T-helper 9 cell (primary cell): ENCODE measurements around the gene GLCE.
"Not testable (repeated sequence)": the region's sequence is repeated elsewhere in the genome, so short reads cannot be mapped to it uniquely, and the experiment has no call there.

ENCODE experiments used
- DNase-seq: peaks from one replicate; pipeline ENCODE4 v3.0.0-alpha.2; 2020

Gene GLCE

GRCh38 chr15:69277316-69277715 lies 116.9 kb downstream of the GLCE start:
- DNase-seq: no peak

GRCh38 chr15:69279636-69280035 lies 119.2 kb downstream of the GLCE start:
- no peak for DNase-seq

GRCh38 chr15:69280783-69281182 lies 120.3 kb downstream of the GLCE start:
- DNase-seq: no peak

- no peak for DNase-seq
Measured at GRCh38 chr15:69282104-69282743, 121.8 kb downstream of the GLCE start.

- DNase-seq: no peak
Measured at GRCh38 chr15:69285834-69286233, 125.4 kb downstream of the GLCE start.

- DNase-seq: no peak
Measured at GRCh38 chr15:69288011-69288410, 127.6 kb downstream of the GLCE start.

- DNase-seq: no peak
Measured at GRCh38 chr15:69288531-69289341, 128.3 kb downstream of the GLCE start.

DNA sequence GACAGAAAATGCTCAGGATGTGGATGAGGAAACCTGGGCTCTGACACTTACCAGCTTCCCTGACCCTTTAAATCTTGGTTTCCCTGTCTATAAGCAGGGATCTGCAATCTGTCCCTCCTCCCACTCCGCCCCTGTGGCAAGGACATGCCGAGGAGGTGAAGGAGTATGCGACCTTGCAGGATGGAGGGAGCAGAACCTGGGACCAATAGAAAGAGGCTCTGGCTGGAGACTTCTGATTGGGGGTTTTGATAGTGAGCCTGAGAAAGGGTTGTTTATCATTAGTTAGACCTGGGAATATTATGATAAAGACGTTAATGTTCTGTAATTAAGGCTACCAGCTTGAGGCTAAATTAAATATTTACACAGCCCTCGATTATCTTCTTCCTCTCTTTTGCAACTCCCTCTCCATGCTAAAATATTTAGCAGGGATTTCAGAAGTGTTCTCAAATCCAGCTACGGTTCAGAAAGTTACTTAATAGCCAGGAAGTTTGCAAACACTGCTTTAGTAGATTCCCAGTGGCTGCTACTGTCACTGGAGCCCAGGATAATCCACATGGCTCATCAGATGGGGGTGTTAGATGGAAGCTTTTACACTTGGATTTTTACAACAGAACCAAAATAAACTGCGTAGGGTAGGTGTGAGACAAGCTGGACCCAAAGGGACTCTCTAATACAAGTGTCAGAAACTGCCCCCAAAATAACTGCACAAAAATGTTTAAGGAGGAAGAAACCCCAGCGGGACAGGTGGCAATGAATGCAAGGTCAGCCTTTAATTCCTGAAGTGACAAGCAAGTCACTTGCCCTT lies 129.1 kb downstream of the GLCE start:
- no peak for DNase-seq

DNA sequence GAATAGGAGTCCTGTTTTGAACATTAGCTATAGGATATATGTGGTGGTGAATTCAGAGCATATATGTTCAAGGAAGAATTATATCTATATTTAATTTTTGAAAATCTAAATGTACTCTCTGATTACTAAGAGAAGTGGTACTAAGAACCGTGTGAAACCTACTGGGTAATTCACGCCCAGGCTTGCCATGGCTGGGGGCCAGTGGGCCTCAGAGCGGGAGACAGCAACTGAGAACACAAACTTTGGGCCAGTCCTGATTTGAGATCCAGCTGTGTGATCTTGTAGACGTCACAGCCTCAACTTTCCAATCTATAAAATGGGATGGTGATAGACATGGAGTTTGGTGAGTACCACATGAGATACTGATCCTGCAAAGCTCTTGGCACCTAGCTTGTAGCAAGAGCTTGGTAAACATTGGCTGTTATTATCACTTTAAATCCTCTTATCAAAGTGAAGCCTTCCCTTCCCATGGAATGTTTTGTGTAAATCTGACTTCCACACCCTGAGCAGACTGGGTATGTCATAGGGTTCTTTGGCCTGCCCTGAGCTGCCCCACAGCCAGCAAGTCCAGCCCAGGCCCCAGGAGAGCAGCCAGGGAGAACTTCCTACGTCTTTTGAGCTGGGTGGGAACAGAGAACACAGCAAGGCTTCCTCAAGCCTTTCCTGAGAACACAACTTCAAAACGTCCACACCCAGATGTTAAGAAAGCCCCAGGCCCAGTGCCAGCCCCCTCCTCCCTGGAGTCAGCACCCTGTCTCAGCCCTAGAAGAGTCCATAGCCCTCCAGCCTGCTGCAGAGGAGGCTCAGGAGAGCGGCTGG lies 130.1 kb downstream of the GLCE start:
- no peak for DNase-seq

- not testable (repeated sequence) for DNase-seq
Measured at GRCh38 chr15:69291651-69292050, 131.2 kb downstream of the GLCE start.

DNA sequence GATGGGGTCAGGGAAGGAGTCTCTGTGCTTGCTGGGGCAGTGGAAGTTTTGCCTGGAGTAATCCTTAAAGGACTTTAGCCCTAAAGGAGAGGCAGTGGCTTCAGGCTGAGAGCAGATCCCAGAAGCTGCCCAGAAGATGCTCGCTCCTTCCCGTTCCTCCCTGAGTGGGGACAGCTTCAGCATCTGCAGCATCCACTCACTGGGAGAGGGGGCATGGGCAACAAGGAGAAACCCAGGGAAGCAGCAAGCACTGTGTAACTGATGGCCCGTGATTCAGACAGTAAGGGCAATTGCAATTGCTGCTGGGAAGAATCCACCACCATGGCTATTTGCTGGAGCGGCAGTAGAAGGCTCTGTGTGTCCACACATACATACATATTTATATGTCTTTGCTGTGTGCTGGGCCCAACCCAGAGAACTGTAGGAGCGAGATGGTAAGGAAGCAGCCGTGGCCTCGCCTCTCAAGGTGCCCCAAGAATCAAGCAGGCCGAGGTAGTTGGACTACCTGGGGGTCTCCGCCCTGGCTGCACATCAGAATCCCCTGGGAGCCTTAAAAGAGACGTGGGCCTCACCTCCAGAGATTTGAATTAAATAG lies 132.5 kb downstream of the GLCE start:
- DNase-seq: no peak

DNA sequence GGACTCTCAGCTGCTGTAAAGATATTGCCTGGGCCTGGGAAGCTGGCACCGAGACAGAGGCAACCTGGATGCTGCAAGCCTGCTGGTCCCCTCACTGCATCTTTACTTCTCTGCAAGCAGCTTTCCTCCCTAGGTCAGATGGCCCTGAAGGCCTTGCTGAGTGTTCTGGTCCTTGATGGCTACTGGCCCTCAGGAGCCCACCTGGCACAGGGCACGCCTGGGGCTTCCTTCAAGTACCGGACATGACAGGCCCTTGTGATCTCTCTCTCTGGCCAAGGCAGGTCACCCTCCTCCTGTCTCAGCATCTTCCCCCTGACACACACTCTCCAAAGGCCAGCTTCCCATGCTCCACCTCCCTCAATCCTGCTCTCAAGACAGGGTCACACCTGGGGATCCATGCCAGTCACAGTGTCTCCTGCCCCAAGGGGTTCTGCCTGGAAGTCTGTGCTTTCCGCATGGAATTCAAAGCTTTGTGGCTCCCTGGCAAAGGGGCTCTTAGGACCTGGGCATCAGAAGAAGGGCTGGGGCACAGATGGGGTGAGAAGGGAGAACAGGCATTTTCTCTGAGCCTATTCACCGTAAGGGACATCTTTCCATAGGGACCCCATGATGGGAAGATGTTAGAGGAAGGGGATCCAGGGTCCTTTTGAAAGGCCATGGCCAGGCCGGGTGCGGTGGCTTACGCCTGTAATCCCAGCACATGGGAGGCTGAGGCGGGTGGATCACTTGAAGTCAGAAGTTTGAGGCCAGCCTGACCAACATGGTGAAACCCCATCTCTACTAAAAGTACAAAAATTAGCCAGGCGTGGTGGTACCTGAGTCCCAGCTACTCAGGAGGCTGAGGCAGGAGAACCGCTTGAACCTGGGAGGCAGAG lies 133.5 kb downstream of the GLCE start:
- DNase-seq: no peak

DNA sequence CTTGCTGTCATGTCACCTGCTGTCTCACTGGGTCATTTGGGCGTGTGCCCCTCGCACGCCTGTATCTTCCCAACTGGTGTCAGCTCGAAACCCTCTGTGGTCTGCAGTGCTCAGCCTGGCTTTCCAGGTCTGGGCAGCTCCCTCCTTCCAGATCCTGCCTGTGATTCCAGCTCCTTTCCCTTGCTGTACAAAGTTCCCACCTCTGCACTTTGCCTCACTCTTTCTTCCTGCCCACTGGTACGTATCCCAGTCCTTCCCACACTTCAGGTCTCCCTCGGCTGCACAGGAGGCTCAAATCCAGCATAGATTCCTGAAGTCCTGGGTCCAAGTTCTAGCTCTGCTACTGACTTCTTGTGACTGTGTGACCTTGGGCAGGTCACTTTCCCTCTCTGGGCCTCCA lies 136.2 kb downstream of the GLCE start:
- no peak for DNase-seq

GRCh38 chr15:69297642-69298353 lies 137.4 kb downstream of the GLCE start:
- no peak for DNase-seq

DNA sequence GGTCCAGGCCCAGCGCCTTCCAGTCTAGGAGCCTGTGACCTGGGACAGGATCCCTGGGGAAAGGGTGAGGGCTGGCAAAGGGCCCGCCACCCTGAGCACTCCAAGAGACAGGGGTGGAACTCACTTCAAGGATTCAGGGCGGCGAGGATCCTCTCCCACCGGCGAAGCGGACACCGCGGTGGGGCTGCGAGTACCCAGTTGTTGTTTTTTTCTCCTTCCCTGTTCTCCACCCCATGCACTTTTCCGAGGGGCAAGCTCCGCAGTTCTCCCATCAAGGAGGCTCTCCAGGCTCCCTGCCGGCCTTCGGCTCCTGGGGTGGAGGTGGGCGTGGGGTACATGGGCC lies 137.9 kb downstream of the GLCE start:
- DNase-seq: no peak

GRCh38 chr15:69298697-69299441 lies 138.4 kb downstream of the GLCE start, which contains the start of gene PAQR5:
TSS of gene PAQR5 (plus strand) at chr15:69298912. CDS start at chr15:69360081, 61,169 bp downstream.
- DNase-seq: no peak

GRCh38 chr15:69299451-69299886 lies 139.0 kb downstream of the GLCE start:
- no peak for DNase-seq

GRCh38 chr15:69299943-69300588 lies 139.6 kb downstream of the GLCE start:
- DNase-seq: no peak

DNA sequence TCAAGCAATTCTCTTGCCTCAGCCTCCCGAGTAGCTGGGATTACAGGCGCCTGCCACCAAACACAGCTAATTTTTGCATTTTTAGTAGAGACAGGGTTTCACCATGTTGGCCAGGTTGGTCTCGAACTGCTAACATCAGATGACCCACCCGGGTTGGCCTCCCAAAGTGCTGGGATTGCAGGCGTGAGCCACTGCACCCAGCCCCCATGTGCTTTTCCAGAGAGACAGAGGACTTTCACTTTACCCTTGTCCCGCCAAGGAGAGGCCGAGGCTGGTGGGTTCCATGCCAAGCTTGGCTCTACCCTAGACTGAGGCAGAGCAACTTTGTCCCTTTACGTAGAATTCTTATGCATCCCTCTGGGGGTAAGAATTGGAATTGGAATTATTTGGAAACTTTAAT lies 140.7 kb downstream of the GLCE start:
- DNase-seq: not testable (repeated sequence)
